HG03439 (cell line): ENCODE data around the gene LIMCH1.
"Not testable (repeated sequence)": the region's sequence is repeated elsewhere in the genome, so short reads cannot be mapped to it uniquely, and the experiment has no call there.

Experiments
- ATAC-seq: cut with Tn5 transposase; IDR thresholded peaks from one replicate; pipeline ENCODE4 v1.9.1; 2021; ENCODE audit warnings: mild to moderate bottlenecking, moderate library complexity; ENCODE audit not compliant: unreplicated experiment

LIMCH1 gene

GRCh38 chr4:41719417-41719816 is 181.5 kb downstream of the LIMCH1 start:
- ATAC-seq = no peak

GRCh38 chr4:41722181-41722580 is 184.2 kb downstream of the LIMCH1 start:
- ATAC-seq = no peak

- no peak for ATAC-seq
These were observed 185.3 kb downstream of the LIMCH1 start for GRCh38 chr4:41723286-41723685.

- no peak for ATAC-seq
These were observed 187.3 kb downstream of the LIMCH1 start for GRCh38 chr4:41725254-41725653.

- ATAC-seq = no peak
These were observed 190.1 kb downstream of the LIMCH1 start for GRCh38 chr4:41727861-41728572.

GRCh38 chr4:41728573-41728913 is 190.6 kb downstream of the LIMCH1 start:
- no peak for ATAC-seq

GRCh38 chr4:41731569-41732126 is 193.7 kb downstream of the LIMCH1 start:
- ATAC-seq = no peak

GRCh38 chr4:41734371-41734770 is 196.4 kb downstream of the LIMCH1 start:
- ATAC-seq = no peak

GRCh38 chr4:41737491-41737890 is 199.5 kb downstream of the LIMCH1 start:
- ATAC-seq = not testable (repeated sequence)

- no peak for ATAC-seq
These were observed 203.4 kb downstream of the LIMCH1 start for GRCh38 chr4:41741354-41741753.

- ATAC-seq = no peak
These were observed 206.8 kb downstream of the LIMCH1 start for GRCh38 chr4:41744572-41745291.

GRCh38 chr4:41745292-41746024 is 207.5 kb downstream of the LIMCH1 start:
- no peak for ATAC-seq

GRCh38 chr4:41746025-41746439 is 208.1 kb downstream of the LIMCH1 start:
- ATAC-seq = no peak

GRCh38 chr4:41746440-41747229 is 208.7 kb downstream of the LIMCH1 start:
- no peak for ATAC-seq

- ATAC-seq = no peak
These were observed 209.5 kb downstream of the LIMCH1 start for GRCh38 chr4:41747230-41748055.

- no peak for ATAC-seq
These were observed 210.2 kb downstream of the LIMCH1 start for GRCh38 chr4:41748074-41748570.

- ATAC-seq = no peak
These were observed 210.9 kb downstream of the LIMCH1 start, which contains the start of gene PHOX2B for GRCh38 chr4:41748571-41749475. TSS of gene PHOX2B (minus strand) at chr4:41748725. CDS start at chr4:41748610, 115 bp downstream.

GRCh38 chr4:41749631-41750039 is 211.7 kb downstream of the LIMCH1 start:
- ATAC-seq = no peak
